Right lobe of liver (tissue), 6 donors: ENCODE measurements around the gene GRIN2A. TPM values are rescaled to one million over a fixed set of nuclear protein-coding genes. Genes with fewer than 3 reads are reported as not detected.

ENCODE experiments used
- ATAC-seq, 4 donors: fragments of 200-7000 bp; cut with Tn5 transposase; one replicate each; pipeline ENCODE4 v1.9.1; 2020; ENCODE audit warnings: mild to moderate bottlenecking in 4 of 4, moderate library complexity in 4 of 4
- DNase-seq, 3 donors: peaks; one replicate each; pipeline ENCODE4 v3.0.0-alpha.2; 2020
- H3K27ac ChIP-seq, 3 donors: fragments of 200-600 bp; one replicate each; pipeline ENCODE4 v1.8.0; 2022
- H3K27me3 ChIP-seq, 2 donors: fragments of 200-600 bp; one replicate each; pipeline ENCODE4 v1.8.0; 2022
- H3K36me3 ChIP-seq, 4 donors: fragments of 200-600 bp; sonication (generic) in 1 of 4; one replicate each; pipeline versions ENCODE4 v1.5.1 to v1.8.0; 2017 to 2022; ENCODE audit warnings: control low read depth in 1 of 4
- H3K4me1 ChIP-seq, 4 donors: fragments of 200-600 bp; sonication (generic) in 1 of 4; one replicate each; pipeline versions ENCODE4 v1.5.1 to v1.8.0; 2017 to 2022; ENCODE audit warnings: control low read depth in 1 of 4
- H3K4me3 ChIP-seq, 3 donors: fragments of 200-600 bp; one replicate each; pipeline ENCODE4 v1.8.0; 2022
- H3K9me3 ChIP-seq, 4 donors: fragments of 200-600 bp; sonication (generic) in 1 of 4; one replicate each; pipeline versions ENCODE4 v1.5.1 to v1.8.0; 2017 to 2022; ENCODE audit warnings: control low read depth in 1 of 4
- CTCF ChIP-seq, 4 donors: fragments of 200-600 bp in 3 of 4; fragments of 450-650 bp in 1 of 4; IDR thresholded peaks; one replicate each; pipeline versions ENCODE4 v1.5.1 to v1.8.0; 2016 to 2022; ENCODE audit warnings: antibody characterized with exemption in 4 of 4, mild to moderate bottlenecking in 2 of 4
- POLR2A ChIP-seq: fragments of 450-650 bp; IDR thresholded peaks from one replicate; pipeline ENCODE4 v1.6.1; 2017; ENCODE audit warnings: antibody characterized with exemption, mild to moderate bottlenecking
- WGBS: methylation state at CpG from one replicate; pipeline ENCODE4 v1.1.6; 2018; ENCODE audit warnings: low coverage, low lambda C conversion rate; ENCODE audit not compliant: insufficient coverage; ENCODE audit errors: missing lambda C conversion rate; 5-methylcytosine and 5-hydroxymethylcytosine counted together
- intact Hi-C, 2 donors: fragments of 100-400 bp; cut with DNase I; formaldehyde crosslinking; loops; one replicate each; pipeline versions ENCODE4 v1.11.2 to v1.14.1; 2022
- total RNA-seq, 6 experiments: library from RNA; depleted of rRNA in 2 of 6; stranded (reverse); fragments of >200 nt in 2 of 6; fragmentation: NEBNext Ultra II Directional in 3 of 6; extraction: Animal tissue kit (Norgen Biotek cat#: 25700) in 3 of 6; gene quantifications; one replicate each; pipeline versions ENCODE4 v1.1.0 to v1.2.4, GENCODE V29; 2016 to 2023
- donor health status: DM: no; HTN: yes; CAD: no.
- donor health status: DM: no; HTN: no; CAD: no.
- donor health status: DM: no; HTN: no; CAD: no.
- donor health status: DM: no; HTN: yes; CAD: no.
- donor health status: DM: no; HTN: yes; CAD: no.

The GRIN2A gene
- total RNA-seq, 6 experiments from 2014 or later: not detected

GRCh38 chr16:9970796-9971195 lies 211.4 kb downstream of the GRIN2A start:
- Histone ChIP-seq H3K36me3 (no peaks in the 10 kb centered on the region), H3K4me1 (no peaks in the 10 kb centered on the region), H3K27me3 (no peaks in the 10 kb centered on the region), H3K9me3 (no peaks in the 10 kb centered on the region), H3K4me3 (no peak overlapping the region), H3K27ac (no peak overlapping the region)
- 43% methylated on average over 1 of the region's 1 CpG for WGBS
- ATAC-seq: no peak
- no peak for TF ChIP-seq POLR2A
- TF ChIP-seq CTCF (IDR thresholded peaks at IDR 0.05): no peak
- no peak for DNase-seq
- intact Hi-C loops: no loop called here

GRCh38 chr16:9970244-9970643 lies 212.0 kb downstream of the GRIN2A start:
- Histone ChIP-seq H3K36me3 (no peaks in the 10 kb centered on the region), H3K27me3 (no peaks in the 10 kb centered on the region), H3K9me3 (no peaks in the 10 kb centered on the region), H3K4me1 (no peaks in the 10 kb centered on the region), H3K27ac (no peak overlapping the region), H3K4me3 (no peak overlapping the region)
- TF ChIP-seq POLR2A (no peak), CTCF (IDR thresholded peaks at IDR 0.05) (no peak)
- no peak for DNase-seq
- ATAC-seq: no peak
- 33% methylated on average over 2 of the region's 2 CpGs for WGBS
- intact Hi-C loops: no loop called here

- WGBS: 88% methylated on average over 3 of the region's 4 CpGs
- no peak for DNase-seq
- no peak for TF ChIP-seq CTCF (IDR thresholded peaks at IDR 0.05)
- no peak for TF ChIP-seq POLR2A
- no peak for ATAC-seq
- H3K9me3 ChIP-seq: no peaks in the 10 kb centered on the region
- intact Hi-C loops: no loop called here
- H3K36me3 ChIP-seq: no peaks in the 10 kb centered on the region
- H3K4me3 ChIP-seq: no peak overlapping the region
- H3K27me3 ChIP-seq: no peaks in the 10 kb centered on the region
- no peaks in the 10 kb centered on the region for H3K4me1 ChIP-seq
- no peak overlapping the region for H3K27ac ChIP-seq
These were observed 212.6 kb downstream of the GRIN2A start for GRCh38 chr16:9969580-9969979.

DNA sequence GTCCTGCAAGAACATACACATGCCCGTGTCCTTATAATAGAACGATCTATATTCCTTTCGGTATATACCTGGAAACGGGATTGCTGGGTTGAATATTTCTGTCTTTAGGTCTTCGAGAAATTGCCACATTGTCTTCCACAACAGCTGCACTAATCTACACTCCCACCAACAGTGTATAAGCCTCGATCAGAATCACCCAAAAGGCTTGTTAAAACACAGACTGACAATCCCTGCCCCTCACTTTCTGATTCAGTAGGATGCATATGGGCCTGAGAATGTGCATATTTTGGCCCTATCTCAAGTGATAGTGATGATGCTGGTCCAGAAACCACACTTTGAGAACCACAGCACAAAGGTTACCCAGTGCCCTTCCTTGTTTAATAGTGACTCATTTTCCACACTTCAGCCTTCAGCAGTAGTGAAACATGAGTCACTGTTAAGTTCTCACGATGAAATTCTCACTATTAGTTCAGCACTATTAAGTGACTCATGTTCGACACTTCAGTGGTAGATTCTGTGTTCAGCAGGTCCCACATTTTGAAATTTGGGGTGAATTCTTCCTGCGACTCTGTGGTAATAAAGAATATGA lies 215.6 kb downstream of the GRIN2A start:
- 63% methylated on average over 9 of the region's 9 CpGs for WGBS
- no peak for ATAC-seq
- no peak for TF ChIP-seq POLR2A
- TF ChIP-seq CTCF (IDR thresholded peaks at IDR 0.05): no peak
- intact Hi-C loops: no loop called here
- H3K4me3 ChIP-seq: no peak overlapping the region
- no peaks in the 10 kb centered on the region for H3K36me3 ChIP-seq
- H3K4me1 ChIP-seq: no peaks in the 10 kb centered on the region
- no peak overlapping the region for H3K27ac ChIP-seq
- no peaks in the 10 kb centered on the region for H3K27me3 ChIP-seq
- no peak for DNase-seq
- no peaks in the 10 kb centered on the region for H3K9me3 ChIP-seq

DNA sequence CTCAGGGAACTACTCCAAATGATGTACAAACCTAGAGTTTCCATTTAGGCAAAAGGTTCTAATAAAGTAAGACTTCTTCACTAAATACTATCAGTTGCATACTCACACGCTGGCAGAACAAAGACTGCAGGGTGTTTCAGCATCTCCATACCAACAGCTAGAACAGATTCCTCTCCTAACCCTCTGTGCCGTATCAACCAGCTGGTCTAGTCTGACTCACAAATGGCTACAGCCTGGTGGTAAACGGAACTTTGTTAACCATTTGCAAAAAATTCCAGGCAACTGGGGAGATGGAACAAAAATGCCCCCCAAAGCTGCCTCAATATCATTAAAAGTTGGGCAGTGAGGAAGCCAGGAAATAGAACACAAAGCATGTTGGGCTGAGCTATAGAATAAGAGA lies 217.1 kb downstream of the GRIN2A start:
- no peak for TF ChIP-seq POLR2A
- no peak for TF ChIP-seq CTCF (IDR thresholded peaks at IDR 0.05)
- no peak for DNase-seq
- Histone ChIP-seq H3K27me3 (no peaks in the 10 kb centered on the region), H3K36me3 (no peaks in the 10 kb centered on the region), H3K9me3 (no peaks in the 10 kb centered on the region), H3K4me1 (no peaks in the 10 kb centered on the region), H3K27ac (no peak overlapping the region), H3K4me3 (no peak overlapping the region)
- 24% methylated on average over 3 of the region's 3 CpGs for WGBS
- ATAC-seq: no peak
- intact Hi-C loops: no loop called here
